ENCODE results near the gene LYZL2. TPM values are rescaled to one million over a fixed set of nuclear protein-coding genes. Genes with fewer than 3 reads are reported as not detected.

The LYZL2 gene
- total RNA-seq, 1 experiment from 2014 or later, result not detected

DNA sequence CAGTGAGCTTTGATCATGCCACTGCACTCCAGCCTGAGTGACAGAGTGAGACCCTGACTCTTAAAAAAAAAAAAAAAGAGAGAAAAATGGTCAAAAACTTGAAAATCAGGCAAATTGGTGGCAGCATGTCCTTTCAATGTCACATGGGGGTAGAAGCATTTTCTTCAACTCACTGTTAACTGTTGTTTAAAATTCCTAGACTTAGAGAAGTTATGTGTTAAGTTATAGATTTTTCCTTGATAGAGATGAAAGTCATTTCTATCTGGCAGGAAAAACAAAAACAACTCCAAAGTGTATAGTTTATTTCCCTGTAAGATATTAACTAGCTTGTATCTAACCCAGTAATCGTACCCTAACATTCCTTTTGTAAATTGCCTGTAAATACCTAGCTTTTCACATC, 26.8 kb downstream of the LYZL2 start:
- intact Hi-C loops (cut with micrococcal nuclease), result no loop called here
- H3K4me1 ChIP-seq (ENCODE audit: control insufficient read depth in 1 of 2, insufficient read depth in 2 of 2, low read length in 2 of 2), result no peaks in the 10 kb centered on the region
- H3K9ac ChIP-seq (ENCODE audit: low read length), result no peak overlapping the region
- no peak overlapping the region for H2AFZ ChIP-seq (ENCODE audit: low read depth, low read length, poor library complexity, severe bottlenecking)
- no peak for TF ChIP-seq SIN3A (IDR thresholded peaks at IDR 0.05; ENCODE audit: low read depth)
- no peak for TF ChIP-seq EZH2 (IDR thresholded peaks at IDR 0.05)
- no peak for TF ChIP-seq JUND (IDR thresholded peaks at IDR 0.05)
- TF ChIP-seq CEBPB (IDR thresholded peaks at IDR 0.05; ENCODE audit: low read depth), result no peak
- no peak for TF ChIP-seq YY1 (IDR thresholded peaks at IDR 0.05; ENCODE audit: extremely low read depth, insufficient replicate concordance, low read depth, low read length)
- no peak for TF ChIP-seq TCF7L2 (IDR thresholded peaks at IDR 0.05; ENCODE audit: borderline replicate concordance, extremely low read depth, insufficient read depth, insufficient read length)
- no peak for TF ChIP-seq ZNF274 (IDR thresholded peaks at IDR 0.05; ENCODE audit: low read depth, low read length)
- TF ChIP-seq POLR2A (IDR thresholded peaks at IDR 0.05; ENCODE audit: borderline replicate concordance, extremely low read depth, insufficient read depth, insufficient read length), result no peak
- no peak for TF ChIP-seq CBX3 (IDR thresholded peaks at IDR 0.05; ENCODE audit: low read depth)
- BruUV-seq (replicated peaks), result no TSS peak
- no peaks in the 10 kb centered on the region for H4K20me1 ChIP-seq (ENCODE audit: insufficient read depth)
- no peak overlapping the region for H3K4me2 ChIP-seq (ENCODE audit: low read length)
- no peaks in the 10 kb centered on the region for H3K9me2 ChIP-seq (ENCODE audit: insufficient read depth)
- no peaks in the 10 kb centered on the region for H3K27me3 ChIP-seq (ENCODE audit: insufficient read depth, low read length)
- no peak overlapping the region for H3K4me3 ChIP-seq (replicated peaks in 1 of 2; ENCODE audit: low read depth in 1 of 2, low read length in 2 of 2)
- ChIA-PET POLR2A (no interaction called here), RAD21 (ENCODE audit: low non-redundant PET in 1 of 2, low total read pairs in 2 of 2, uncharacterized antibody in 2 of 2, unreplicated experiment in 2 of 2) (no interaction called here), CTCF (interaction anchor here (1.4 kb wide), 1 partner anchor 37 kb away, joined by 4 read pairs; no protein-coding TSS in a partner anchor)
- H3K36me3 ChIP-seq (ENCODE audit: control insufficient read depth in 1 of 2, insufficient read depth in 2 of 2, low read length in 2 of 2), result no peaks in the 10 kb centered on the region
- H3K9me3 ChIP-seq (ENCODE audit: control insufficient read depth in 1 of 2, insufficient read depth in 1 of 2, low read depth in 1 of 2, low read length in 2 of 2), result no peaks in the 10 kb centered on the region
- no peaks in the 10 kb centered on the region for H3K79me2 ChIP-seq (ENCODE audit: insufficient read depth, low read length)
- ATAC-seq (no peak), DNase-seq (ENCODE audit: low read depth, low spot score) (no peak)
- no peak overlapping the region for H3K27ac ChIP-seq (ENCODE audit: low read depth, low read length)

DNA sequence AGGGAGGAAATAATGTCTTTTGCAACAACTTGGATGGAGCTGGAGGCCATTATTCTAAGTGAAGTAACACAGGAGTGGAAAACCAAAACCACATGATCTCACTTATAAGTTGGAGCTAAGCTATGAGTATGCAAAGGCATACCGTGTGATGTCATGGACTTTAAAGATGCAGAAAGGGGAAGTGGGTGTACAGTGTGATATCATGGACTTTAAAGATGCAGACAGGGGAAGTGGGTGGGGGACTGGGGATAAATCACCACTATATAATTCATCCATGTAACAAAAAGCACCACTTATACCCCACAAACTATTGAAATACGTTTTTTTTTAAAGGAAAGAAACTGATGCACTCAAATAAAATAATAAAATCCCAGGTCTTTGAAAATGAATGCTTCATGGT, 29.5 kb downstream of the LYZL2 start:
- no peak overlapping the region for H2AFZ ChIP-seq (ENCODE audit: low read depth, low read length, poor library complexity, severe bottlenecking)
- no peaks in the 10 kb centered on the region for H4K20me1 ChIP-seq (ENCODE audit: insufficient read depth)
- POLR2A ChIA-PET, result no interaction called here
- no peaks in the 10 kb centered on the region for H3K36me3 ChIP-seq (ENCODE audit: control insufficient read depth in 1 of 2, insufficient read depth in 2 of 2, low read length in 2 of 2)
- no peak overlapping the region for H3K4me3 ChIP-seq (replicated peaks in 1 of 2; ENCODE audit: low read depth in 1 of 2, low read length in 2 of 2)
- H3K9me3 ChIP-seq (ENCODE audit: control insufficient read depth in 1 of 2, insufficient read depth in 1 of 2, low read depth in 1 of 2, low read length in 2 of 2), result no peaks in the 10 kb centered on the region
- no peak overlapping the region for H3K4me2 ChIP-seq (ENCODE audit: low read length)
- no peaks in the 10 kb centered on the region for H3K9me2 ChIP-seq (ENCODE audit: insufficient read depth)
- no TSS peak for BruUV-seq (replicated peaks)
- CTCF ChIA-PET, result interaction anchor here (2.0 kb wide), 1 partner anchor 9 kb away, joined by 7 read pairs; no protein-coding TSS in a partner anchor
- intact Hi-C loops (cut with micrococcal nuclease), result no loop called here
- no peaks in the 10 kb centered on the region for H3K4me1 ChIP-seq (ENCODE audit: control insufficient read depth in 1 of 2, insufficient read depth in 2 of 2, low read length in 2 of 2)
- RAD21 ChIA-PET (ENCODE audit: low non-redundant PET in 1 of 2, low total read pairs in 2 of 2, uncharacterized antibody in 2 of 2, unreplicated experiment in 2 of 2), result interaction anchor here in 1 of 2 experiments (0.7 kb wide), 1 partner anchor 218 kb away, joined by 3 read pairs; no protein-coding TSS in a partner anchor
- DNase-seq (ENCODE audit: low read depth, low spot score) (no peak), ATAC-seq (no peak)
- no peak overlapping the region for H3K9ac ChIP-seq (ENCODE audit: low read length)
- TF ChIP-seq ZNF274 (IDR thresholded peaks at IDR 0.05; ENCODE audit: low read depth, low read length), result no peak
- TF ChIP-seq CBX3 (IDR thresholded peaks at IDR 0.05; ENCODE audit: low read depth), result no peak
- no peak for TF ChIP-seq POLR2A (IDR thresholded peaks at IDR 0.05; ENCODE audit: borderline replicate concordance, extremely low read depth, insufficient read depth, insufficient read length)
- no peak for TF ChIP-seq ZFX (IDR thresholded peaks at IDR 0.05)
- TF ChIP-seq SP1 (IDR thresholded peaks at IDR 0.05; ENCODE audit: low read depth), result no peak
- no peak for TF ChIP-seq RAD21 (IDR thresholded peaks at IDR 0.05; ENCODE audit: low read depth)
- TF ChIP-seq YY1 (IDR thresholded peaks at IDR 0.05; ENCODE audit: extremely low read depth, insufficient replicate concordance, low read depth, low read length), result no peak
- no peak for TF ChIP-seq EZH2 (IDR thresholded peaks at IDR 0.05)
- TF ChIP-seq, protein P1, sequence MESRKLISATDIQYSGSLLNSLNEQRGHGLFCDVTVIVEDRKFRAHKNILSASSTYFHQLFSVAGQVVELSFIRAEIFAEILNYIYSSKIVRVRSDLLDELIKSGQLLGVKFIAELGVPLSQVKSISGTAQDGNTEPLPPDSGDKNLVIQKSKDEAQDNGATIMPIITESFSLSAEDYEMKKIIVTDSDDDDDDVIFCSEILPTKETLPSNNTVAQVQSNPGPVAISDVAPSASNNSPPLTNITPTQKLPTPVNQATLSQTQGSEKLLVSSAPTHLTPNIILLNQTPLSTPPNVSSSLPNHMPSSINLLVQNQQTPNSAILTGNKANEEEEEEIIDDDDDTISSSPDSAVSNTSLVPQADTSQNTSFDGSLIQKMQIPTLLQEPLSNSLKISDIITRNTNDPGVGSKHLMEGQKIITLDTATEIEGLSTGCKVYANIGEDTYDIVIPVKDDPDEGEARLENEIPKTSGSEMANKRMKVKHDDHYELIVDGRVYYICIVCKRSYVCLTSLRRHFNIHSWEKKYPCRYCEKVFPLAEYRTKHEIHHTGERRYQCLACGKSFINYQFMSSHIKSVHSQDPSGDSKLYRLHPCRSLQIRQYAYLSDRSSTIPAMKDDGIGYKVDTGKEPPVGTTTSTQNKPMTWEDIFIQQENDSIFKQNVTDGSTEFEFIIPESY (IDR thresholded peaks at IDR 0.05; ENCODE audit: extremely low read depth, insufficient replicate concordance, low read length), result no peak
- TF ChIP-seq JUND (IDR thresholded peaks at IDR 0.05), result no peak
- TF ChIP-seq FOSL1 (IDR thresholded peaks at IDR 0.05; ENCODE audit: low read depth), result no peak
- H3K27ac ChIP-seq (ENCODE audit: low read depth, low read length), result no peak overlapping the region
- H3K79me2 ChIP-seq (ENCODE audit: insufficient read depth, low read length), result no peaks in the 10 kb centered on the region
- H3K27me3 ChIP-seq (ENCODE audit: insufficient read depth, low read length), result no peaks in the 10 kb centered on the region
